A673 (cell line): Measurements from ENCODE around the gene TNP1. TPM values are rescaled to one million over a fixed set of nuclear protein-coding genes. Genes with fewer than 3 reads are reported as not detected.

Experiments
- BruUV-seq: library from RNA; stranded (reverse); fragments of 400-500 nt; replicated peaks from 2 replicates; lab custom pipeline; 2021; lab: Mats Ljungman, UMichigan
- CTCF ChIA-PET: fragments of 300-600 bp; sonication (Branson Sonifier 250); formaldehyde crosslinking; loops from one replicate; lab custom pipeline; 2022; ENCODE audit warnings: antibody characterized with exemption; lab: Charles Lee
- POLR2A ChIA-PET: fragments of 300-600 bp; sonication (Branson Sonifier 250); formaldehyde crosslinking; loops from one replicate; lab custom pipeline; 2022; ENCODE audit warnings: antibody characterized with exemption; ENCODE audit not compliant: low non-redundant PET; lab: Charles Lee
- DNase-seq: peaks from one replicate; pipeline ENCODE4 v3.0.0-alpha.2; 2015; ENCODE audit warnings: low spot score
- H3K27ac ChIP-seq: fragments of 200-600 bp; sonication (generic); 2 replicates; pipeline ENCODE4 v1.5.1; 2016; ENCODE audit warnings: mixed run types, low read depth, mild to moderate bottlenecking, mixed read lengths, antibody characterized with exemption, low read length; ENCODE audit not compliant: poor library complexity, severe bottlenecking
- H3K27me3 ChIP-seq: fragments of 200-600 bp; sonication (generic); replicated peaks from 2 replicates; pipeline ENCODE4 v1.6.1; 2017; ENCODE audit warnings: mixed run types, low read depth, mild to moderate bottlenecking, mixed read lengths, antibody characterized with exemption, low read length; ENCODE audit not compliant: insufficient read depth, poor library complexity
- H3K36me3 ChIP-seq: fragments of 200-600 bp; sonication (generic); 2 replicates; pipeline ENCODE4 v1.6.1; 2016; ENCODE audit warnings: mixed run types, mild to moderate bottlenecking, mixed read lengths, antibody characterized with exemption, low read length; ENCODE audit not compliant: insufficient read depth, poor library complexity, severe bottlenecking
- H3K4me1 ChIP-seq: fragments of 200-600 bp; sonication (generic); 2 replicates; pipeline ENCODE4 v1.6.1; 2017; ENCODE audit warnings: mixed run types, mild to moderate bottlenecking, mixed read lengths, antibody characterized with exemption, low read length; ENCODE audit not compliant: insufficient read depth, poor library complexity, severe bottlenecking
- H3K4me3 ChIP-seq: fragments of 200-600 bp; sonication (generic); 2 replicates; pipeline ENCODE4 v1.5.1; 2016; ENCODE audit warnings: low read depth, mixed run types, mild to moderate bottlenecking, mixed read lengths, low read length; ENCODE audit not compliant: poor library complexity, severe bottlenecking
- H3K9me3 ChIP-seq: fragments of 200-600 bp; sonication (generic); 2 replicates; pipeline ENCODE4 v1.6.1; 2016; ENCODE audit warnings: mixed run types, low read depth, mild to moderate bottlenecking, mixed read lengths, antibody characterized with exemption, low read length; ENCODE audit not compliant: poor library complexity, severe bottlenecking
- CTCF ChIP-seq: fragments of 300-800, 200-600 bp; sonication (generic); conservative IDR thresholded peaks from 2 replicates; pipeline ENCODE4 v1.5.1; 2017; ENCODE audit warnings: low read depth, mild to moderate bottlenecking, antibody characterized with exemption, low read length, moderate library complexity, mixed read lengths
- EZH2 ChIP-seq: fragments of 200-600 bp; sonication (generic); IDR thresholded peaks from 2 replicates; pipeline ENCODE4 v1.6.1; 2017; ENCODE audit warnings: borderline replicate concordance, low read depth, mild to moderate bottlenecking, mixed read lengths, antibody characterized with exemption, low read length; ENCODE audit not compliant: poor library complexity, severe bottlenecking
- intact Hi-C: fragments of 100-400 bp; cut with micrococcal nuclease; formaldehyde crosslinking; loops from one replicate; pipeline ENCODE4 v1.10.0; 2022; ENCODE audit not compliant: unreplicated experiment
- total RNA-seq: library from RNA; stranded (reverse); gene quantifications from 2 replicates; pipeline ENCODE4 v1.2.3, GENCODE V29; 2021

Gene TNP1
- total RNA-seq, 1 experiment from 2014 or later, result not detected

- DNase-seq, result no peak
- no peaks in the 10 kb centered on the region for H3K27me3 ChIP-seq
- CTCF ChIA-PET, result interaction anchor here (0.6 kb wide), 2 partner anchors 12 to 749 kb away, joined by 3 read pairs; no protein-coding TSS in a partner anchor
Measured at GRCh38 chr2:216901273-216901672, 41.4 kb upstream of the TNP1 start.

GRCh38 chr2:216900406-216900805, 40.5 kb upstream of the TNP1 start:
- H3K4me3 ChIP-seq, result no peak overlapping the region
- intact Hi-C loops, result no loop called here
- no peak for TF ChIP-seq CTCF
- TF ChIP-seq EZH2, result no peak
- no peak for DNase-seq
- no TSS peak for BruUV-seq
- H3K27ac ChIP-seq, result no peak overlapping the region
- no peaks in the 10 kb centered on the region for H3K9me3 ChIP-seq
- ChIA-PET CTCF (no interaction called here), POLR2A (no interaction called here)
- no peaks in the 10 kb centered on the region for H3K27me3 ChIP-seq
- H3K36me3 ChIP-seq, result no peaks in the 10 kb centered on the region
- H3K4me1 ChIP-seq, result no peaks in the 10 kb centered on the region

More at GRCh38 chr2:216901273-216901672, 41.4 kb upstream of the TNP1 start:
- Histone ChIP-seq H3K36me3 (no peaks in the 10 kb centered on the region), H3K27ac (no peak overlapping the region), H3K4me1 (no peaks in the 10 kb centered on the region), H3K4me3 (no peak overlapping the region), H3K9me3 (no peaks in the 10 kb centered on the region)
- BruUV-seq, result no TSS peak
- TF ChIP-seq CTCF, result no peak
- no peak for TF ChIP-seq EZH2
- intact Hi-C loops, result no loop called here
- POLR2A ChIA-PET, result no interaction called here

- H3K36me3 ChIP-seq, result no peaks in the 10 kb centered on the region
- H3K9me3 ChIP-seq, result no peaks in the 10 kb centered on the region
- intact Hi-C loops, result no loop called here
- BruUV-seq, result no TSS peak
- POLR2A ChIA-PET, result no interaction called here
- CTCF ChIA-PET, result no interaction called here
- H3K4me1 ChIP-seq, result no peaks in the 10 kb centered on the region
- DNase-seq, result no peak
- H3K27ac ChIP-seq, result no peak overlapping the region
- H3K4me3 ChIP-seq, result no peak overlapping the region
- no peak for TF ChIP-seq CTCF
- TF ChIP-seq EZH2, result no peak
- no peaks in the 10 kb centered on the region for H3K27me3 ChIP-seq
Measured at GRCh38 chr2:216897561-216898203, 37.8 kb upstream of the TNP1 start.
